CD4-positive, alpha-beta T cell (primary cell): Measurements from ENCODE around the gene TCF12. TPM values are rescaled to one million over a fixed set of nuclear protein-coding genes. Genes with fewer than 3 reads are reported as not detected.

Experiments
- ATAC-seq: fragments of 200-7000 bp; cut with Tn5 transposase; one replicate; pipeline ENCODE4 v1.10.0; 2022; ENCODE audit warnings: mild to moderate bottlenecking; ENCODE audit not compliant: poor library complexity
- CTCF ChIA-PET: fragments of 350-600 bp; sonication (Branson Sonifier 250); formaldehyde crosslinking; loops from one replicate; lab custom pipeline; 2021; ENCODE audit warnings: antibody characterized with exemption, inconsistent platforms; lab: Charles Lee
- POLR2A ChIA-PET: fragments of 350-600 bp; sonication (Branson Sonifier 250); formaldehyde crosslinking; loops from one replicate; lab custom pipeline; 2021; ENCODE audit warnings: antibody characterized with exemption, inconsistent platforms; lab: Charles Lee
- DNase-seq, 14 experiments: peaks; one replicate each; pipeline ENCODE4 v3.0.0-alpha.2; 2013 to 2020; ENCODE audit warnings: mixed read lengths in 2 of 14
- H3K27ac ChIP-seq, 2 donors: one replicate each; pipeline versions ENCODE4 v1.5.1 to v1.7.0; 2013; ENCODE audit warnings: low read length in 2 of 2, low read depth in 1 of 2, mild to moderate bottlenecking in 1 of 2
- H3K27me3 ChIP-seq, 2 experiments: 1 replicate in 1 of 2; 2 replicates in 1 of 2; pipeline versions ENCODE4 v1.6.1 to v1.7.0; 2013; ENCODE audit warnings: low read length in 2 of 2, control low read depth in 1 of 2, mild to moderate bottlenecking in 1 of 2, moderate library complexity in 1 of 2; ENCODE audit not compliant: insufficient read depth in 2 of 2, control insufficient read depth in 1 of 2
- H3K36me3 ChIP-seq: one replicate; pipeline ENCODE4 v1.6.1; 2013; ENCODE audit warnings: low read length, control low read depth; ENCODE audit not compliant: insufficient read depth
- H3K4me1 ChIP-seq: one replicate; pipeline ENCODE4 v1.6.1; 2013; ENCODE audit warnings: low read length, control low read depth; ENCODE audit not compliant: insufficient read depth
- H3K4me3 ChIP-seq: one replicate; pipeline ENCODE4 v1.5.1; 2013; ENCODE audit warnings: mild to moderate bottlenecking, low read length, moderate library complexity
- H3K9me3 ChIP-seq, 2 experiments: 1 replicate in 1 of 2; 2 replicates in 1 of 2; pipeline versions ENCODE4 v1.6.1 to v1.7.0; 2013; ENCODE audit warnings: low read length in 2 of 2, mild to moderate bottlenecking in 2 of 2, control low read depth in 1 of 2, moderate library complexity in 1 of 2; ENCODE audit not compliant: control insufficient read depth in 1 of 2, insufficient read depth in 1 of 2
- H3K27ac Mint-ChIP-seq: one replicate; pipeline ENCODE4 v1.8.0; 2020; ENCODE audit warnings: mixed read lengths
- H3K27me3 Mint-ChIP-seq: one replicate; pipeline ENCODE4 v1.8.0; 2021; ENCODE audit warnings: mixed read lengths
- H3K36me3 Mint-ChIP-seq: one replicate; pipeline ENCODE4 v1.8.0; 2021; ENCODE audit warnings: low read depth, mixed read lengths
- H3K4me1 Mint-ChIP-seq: one replicate; pipeline ENCODE4 v1.8.0; 2021; ENCODE audit warnings: low read depth, mixed read lengths
- H3K4me3 Mint-ChIP-seq: one replicate; pipeline ENCODE4 v1.8.0; 2020; ENCODE audit warnings: mild to moderate bottlenecking, mixed read lengths
- H3K9me3 Mint-ChIP-seq: one replicate; pipeline ENCODE4 v1.8.0; 2020; ENCODE audit warnings: mixed read lengths
- intact Hi-C, 2 experiments: fragments of 100-400 bp; cut with DNase I in 1 of 2; cut with micrococcal nuclease in 1 of 2; formaldehyde crosslinking; loops; one replicate each; pipeline versions ENCODE4 v1.15.1 to v1.9.0; 2023 to 2025; cut with DNase I, micrococcal nuclease
- total RNA-seq, 174 experiments: library from RNA in 2 of 174; stranded (reverse) in 2 of 174; gene quantifications; one replicate each; pipeline ENCODE4 v1.2.3 and lab custom pipeline; 2021 to 2026
- TF ChIP-seq, protein P1 (sequence below): fragments of 200-600 bp; IDR thresholded peaks from one replicate; pipeline ENCODE4 v1.8.0; 2022; ENCODE audit warnings: antibody characterized with exemption, mild to moderate bottlenecking

The TCF12 gene
- total RNA-seq, 2 experiments from 2014 or later, result 54.0 TPM

DNA sequence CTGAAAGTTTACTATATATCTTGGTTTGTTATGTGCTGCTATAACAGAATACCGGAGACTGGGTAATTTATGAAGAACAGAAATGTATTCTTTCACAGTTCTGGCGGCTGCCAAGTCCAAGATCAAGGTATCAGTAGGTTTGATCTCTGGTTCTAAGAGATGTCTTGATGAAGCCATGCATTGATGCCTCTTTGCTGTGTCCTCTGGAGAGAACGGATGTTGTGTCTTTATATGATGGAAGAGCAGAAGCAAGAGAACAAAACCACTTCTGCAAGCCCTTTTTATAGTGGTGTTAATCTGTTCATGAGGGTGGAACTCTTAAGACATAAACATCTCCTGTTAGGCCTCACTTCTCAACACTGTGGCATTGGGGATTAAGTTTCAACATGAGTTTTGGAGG lies 62.7 kb downstream of the TCF12 start:
- H3K4me1 ChIP-seq, result no peaks in the 10 kb centered on the region
- Mint-ChIP-seq H3K27ac (peak overlapping the region; percentile 32), H3K27me3 (no peaks in the 10 kb centered on the region), H3K4me3 (no peak overlapping the region), H3K4me1 (peaks cover 78% of the 10 kb centered on the region), H3K9me3 (no peaks in the 10 kb centered on the region), H3K36me3 (no peaks in the 10 kb centered on the region)
- ChIA-PET POLR2A (no interaction called here), CTCF (no interaction called here)
- no peak overlapping the region for H3K27ac ChIP-seq
- no peaks in the 10 kb centered on the region for H3K27me3 ChIP-seq
- TF ChIP-seq, protein P1, sequence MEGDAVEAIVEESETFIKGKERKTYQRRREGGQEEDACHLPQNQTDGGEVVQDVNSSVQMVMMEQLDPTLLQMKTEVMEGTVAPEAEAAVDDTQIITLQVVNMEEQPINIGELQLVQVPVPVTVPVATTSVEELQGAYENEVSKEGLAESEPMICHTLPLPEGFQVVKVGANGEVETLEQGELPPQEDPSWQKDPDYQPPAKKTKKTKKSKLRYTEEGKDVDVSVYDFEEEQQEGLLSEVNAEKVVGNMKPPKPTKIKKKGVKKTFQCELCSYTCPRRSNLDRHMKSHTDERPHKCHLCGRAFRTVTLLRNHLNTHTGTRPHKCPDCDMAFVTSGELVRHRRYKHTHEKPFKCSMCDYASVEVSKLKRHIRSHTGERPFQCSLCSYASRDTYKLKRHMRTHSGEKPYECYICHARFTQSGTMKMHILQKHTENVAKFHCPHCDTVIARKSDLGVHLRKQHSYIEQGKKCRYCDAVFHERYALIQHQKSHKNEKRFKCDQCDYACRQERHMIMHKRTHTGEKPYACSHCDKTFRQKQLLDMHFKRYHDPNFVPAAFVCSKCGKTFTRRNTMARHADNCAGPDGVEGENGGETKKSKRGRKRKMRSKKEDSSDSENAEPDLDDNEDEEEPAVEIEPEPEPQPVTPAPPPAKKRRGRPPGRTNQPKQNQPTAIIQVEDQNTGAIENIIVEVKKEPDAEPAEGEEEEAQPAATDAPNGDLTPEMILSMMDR, result no peak
- no peaks in the 10 kb centered on the region for H3K36me3 ChIP-seq
- H3K4me3 ChIP-seq, result no peak overlapping the region
- DNase-seq (peak in 2 of 14 experiments; percentile 9 to 14), ATAC-seq (peak; percentile 54)
- intact Hi-C loops, result no loop called here
- H3K9me3 ChIP-seq, result no peaks in the 10 kb centered on the region

- TF ChIP-seq, protein P1, result no peak
- Mint-ChIP-seq H3K27ac (peak overlapping the region; percentile 58), H3K27me3 (no peaks in the 10 kb centered on the region), H3K36me3 (no peaks in the 10 kb centered on the region), H3K4me1 (peaks cover 82% of the 10 kb centered on the region), H3K4me3 (no peak overlapping the region), H3K9me3 (no peaks in the 10 kb centered on the region)
- DNase-seq (no peak), ATAC-seq (no peak)
- no peak overlapping the region for H3K27ac ChIP-seq
- ChIA-PET CTCF (no interaction called here), POLR2A (no interaction called here)
- no peaks in the 10 kb centered on the region for H3K36me3 ChIP-seq
- no peaks in the 10 kb centered on the region for H3K27me3 ChIP-seq
- no peak overlapping the region for H3K4me3 ChIP-seq
- no peaks in the 10 kb centered on the region for H3K4me1 ChIP-seq
- intact Hi-C loops, result no loop called here
- no peaks in the 10 kb centered on the region for H3K9me3 ChIP-seq
Measured at GRCh38 chr15:56982987-56983386, 64.5 kb downstream of the TCF12 start.

DNA sequence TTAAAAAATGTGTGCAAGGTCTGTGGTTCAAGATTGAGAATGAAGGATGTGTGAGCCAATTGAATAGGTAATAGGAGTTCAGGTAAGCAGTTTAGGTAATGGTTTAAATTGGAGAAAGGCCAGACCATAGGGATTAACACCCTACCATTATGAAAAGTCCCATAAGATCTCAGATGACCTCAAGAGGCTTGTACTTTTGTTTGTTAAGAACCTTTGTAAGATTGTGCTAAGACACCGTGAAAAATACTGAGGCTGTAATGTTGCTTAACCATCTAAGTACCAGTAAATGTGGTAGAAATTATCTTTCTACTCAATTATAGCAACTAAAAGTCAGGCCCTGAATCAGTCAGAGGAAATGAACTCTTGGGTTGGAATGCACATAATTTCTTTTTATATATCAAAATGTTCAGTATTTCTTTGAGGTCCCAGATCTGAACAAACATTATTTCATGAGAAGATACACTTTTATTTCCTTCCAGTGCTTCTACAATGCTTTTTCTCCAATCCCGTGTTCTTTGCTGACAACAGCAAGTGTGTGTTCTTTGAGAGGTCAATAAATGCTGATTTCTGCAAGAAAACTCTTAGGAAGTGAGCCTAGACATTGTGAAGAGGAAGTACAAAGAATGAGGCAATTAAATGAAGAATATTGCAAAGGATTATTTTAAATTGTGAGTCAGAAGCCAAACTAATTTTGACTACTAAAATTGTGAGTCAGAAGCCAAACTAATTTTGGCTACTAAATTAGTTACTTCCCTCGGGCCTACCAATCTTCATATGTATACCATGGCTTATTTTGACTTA lies 66.4 kb downstream of the TCF12 start:
- no peaks in the 10 kb centered on the region for H3K27me3 ChIP-seq
- no peak for ATAC-seq
- Mint-ChIP-seq H3K4me3 (no peak overlapping the region), H3K4me1 (peaks cover 86% of the 10 kb centered on the region), H3K27me3 (no peaks in the 10 kb centered on the region), H3K27ac (peak overlapping the region; percentile 41), H3K9me3 (no peaks in the 10 kb centered on the region), H3K36me3 (no peaks in the 10 kb centered on the region)
- no peaks in the 10 kb centered on the region for H3K9me3 ChIP-seq
- ChIA-PET POLR2A (no interaction called here), CTCF (no interaction called here)
- DNase-seq, result peak in 3 of 14 experiments; percentile 4 to 18 (median 11)
- intact Hi-C loops, result no loop called here
- no peak overlapping the region for H3K4me3 ChIP-seq
- TF ChIP-seq, protein P1, result no peak
- no peaks in the 10 kb centered on the region for H3K36me3 ChIP-seq
- no peak overlapping the region for H3K27ac ChIP-seq
- H3K4me1 ChIP-seq, result no peaks in the 10 kb centered on the region
